ENCODE results near the gene DHRS7B. TPM values are rescaled to one million over a fixed set of nuclear protein-coding genes. Genes with fewer than 3 reads are reported as not detected.

The DHRS7B gene
- polyA plus RNA-seq, 1 donor (not counting 4 experiments of a cell fraction or from before 2014, with no cell fraction given): 33.8 TPM

DNA sequence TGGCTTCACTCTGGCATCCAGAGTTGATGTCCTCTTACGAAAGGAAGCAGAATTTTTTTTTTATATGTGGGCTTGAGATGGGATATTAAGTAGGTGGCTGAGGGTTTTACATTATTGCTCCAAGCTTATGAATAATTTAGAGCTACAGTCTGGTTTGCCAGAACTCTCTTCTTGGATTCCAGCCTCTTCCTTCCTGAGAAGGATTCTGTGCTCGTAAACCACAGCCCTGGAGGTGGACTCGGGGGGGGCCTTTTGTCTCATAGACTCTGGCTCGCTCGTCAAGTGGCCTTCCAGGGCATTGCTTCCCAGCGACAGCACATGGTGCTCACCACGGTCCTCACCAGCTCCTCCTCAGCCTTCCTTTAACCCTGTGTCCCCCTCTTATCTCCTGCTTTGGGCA lies 44.0 kb downstream of the DHRS7B start:
- H4K20me1 ChIP-seq (ENCODE audit: control insufficient read depth, extremely low read depth, insufficient read depth, low read length): no peaks in the 10 kb centered on the region
- dilution Hi-C loops (cut with MboI; ENCODE audit: extremely low pct_ligation_motif_present, low sequenced_read_pairs): no loop called here
- H3K9me1 ChIP-seq (ENCODE audit: control insufficient read depth, extremely low read depth, insufficient read depth, low read length): no peaks in the 10 kb centered on the region
- H3K9ac ChIP-seq (ENCODE audit: control insufficient read depth, extremely low read depth, insufficient read depth, low read length): no peak overlapping the region
- H3K4me2 ChIP-seq (ENCODE audit: control insufficient read depth, extremely low read depth, insufficient read depth, low read depth, low read length): no peak overlapping the region
- H3K4me1 ChIP-seq (ENCODE audit: control insufficient read depth, extremely low read depth, insufficient read depth, low read length): no peaks in the 10 kb centered on the region
- no peak for FAIRE-seq
- no peaks in the 10 kb centered on the region for H3K27me3 ChIP-seq (ENCODE audit: control insufficient read depth, extremely low read depth, insufficient read depth, low read length)
- TF ChIP-seq, protein P1, sequence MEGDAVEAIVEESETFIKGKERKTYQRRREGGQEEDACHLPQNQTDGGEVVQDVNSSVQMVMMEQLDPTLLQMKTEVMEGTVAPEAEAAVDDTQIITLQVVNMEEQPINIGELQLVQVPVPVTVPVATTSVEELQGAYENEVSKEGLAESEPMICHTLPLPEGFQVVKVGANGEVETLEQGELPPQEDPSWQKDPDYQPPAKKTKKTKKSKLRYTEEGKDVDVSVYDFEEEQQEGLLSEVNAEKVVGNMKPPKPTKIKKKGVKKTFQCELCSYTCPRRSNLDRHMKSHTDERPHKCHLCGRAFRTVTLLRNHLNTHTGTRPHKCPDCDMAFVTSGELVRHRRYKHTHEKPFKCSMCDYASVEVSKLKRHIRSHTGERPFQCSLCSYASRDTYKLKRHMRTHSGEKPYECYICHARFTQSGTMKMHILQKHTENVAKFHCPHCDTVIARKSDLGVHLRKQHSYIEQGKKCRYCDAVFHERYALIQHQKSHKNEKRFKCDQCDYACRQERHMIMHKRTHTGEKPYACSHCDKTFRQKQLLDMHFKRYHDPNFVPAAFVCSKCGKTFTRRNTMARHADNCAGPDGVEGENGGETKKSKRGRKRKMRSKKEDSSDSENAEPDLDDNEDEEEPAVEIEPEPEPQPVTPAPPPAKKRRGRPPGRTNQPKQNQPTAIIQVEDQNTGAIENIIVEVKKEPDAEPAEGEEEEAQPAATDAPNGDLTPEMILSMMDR (optimal IDR thresholded peaks at IDR 0.05 in 1 of 3, IDR thresholded peaks at IDR 0.05 in 1 of 3, conservative IDR thresholded peaks at IDR 0.05 in 1 of 3; ENCODE audit: extremely low read depth in 1 of 3, insufficient read depth in 2 of 3, low read length in 3 of 3): no peak
- TF ChIP-seq EZH2 (IDR thresholded peaks at IDR 0.05; ENCODE audit: low read length): no peak
- no peaks in the 10 kb centered on the region for H3K9me3 ChIP-seq (ENCODE audit: control insufficient read depth, low read depth, low read length)
- H3K36me3 ChIP-seq (ENCODE audit: control insufficient read depth in 2 of 2, extremely low read depth in 1 of 2, insufficient read depth in 2 of 2, low read length in 2 of 2): peaks cover 8 to 21% of the 10 kb centered on the region in 2 experiments
- H3K79me2 ChIP-seq (ENCODE audit: control insufficient read depth, insufficient read depth, low read length): no peaks in the 10 kb centered on the region
- H2AFZ ChIP-seq (ENCODE audit: control insufficient read depth, low read length): no peak overlapping the region
- DNase-seq (ENCODE audit: low read depth, low spot score): no peak
- no peak overlapping the region for H3K4me3 ChIP-seq (ENCODE audit: control insufficient read depth in 2 of 3, extremely low read depth in 1 of 3, insufficient read depth in 2 of 3, low read depth in 1 of 3, low read length in 3 of 3)
- H3K27ac ChIP-seq (ENCODE audit: control insufficient read depth, insufficient read depth, low read length): no peak overlapping the region

DNA sequence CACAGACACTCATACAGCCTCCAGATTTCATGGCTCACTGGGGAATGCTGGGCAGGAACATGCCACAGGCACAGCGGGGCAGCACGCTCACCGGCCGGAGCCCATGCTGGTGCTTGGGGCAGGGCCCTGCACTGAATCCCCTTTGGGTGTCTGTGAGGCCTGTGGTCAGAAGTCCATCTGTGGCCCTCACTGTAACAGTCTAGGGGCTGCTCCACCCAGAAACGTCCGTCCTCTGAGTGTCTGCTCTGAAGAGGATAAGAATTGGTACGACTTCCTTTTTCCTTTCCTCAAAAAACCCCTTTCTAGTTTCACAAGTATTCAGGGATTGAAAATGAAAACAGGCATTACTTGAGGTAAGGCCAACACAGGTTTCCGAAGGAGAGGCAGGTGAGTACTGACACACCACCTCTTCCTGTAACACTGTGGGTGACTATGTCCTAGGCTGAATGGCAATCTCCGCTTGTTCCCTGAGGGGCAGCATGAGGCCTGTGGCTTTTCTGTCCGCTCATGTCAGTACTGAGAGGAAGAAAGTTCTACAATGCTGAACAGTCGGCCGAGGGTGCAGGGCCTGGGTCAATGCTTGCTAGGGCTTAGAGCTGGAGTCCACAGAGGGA lies 44.7 kb downstream of the DHRS7B start:
- H4K20me1 ChIP-seq (ENCODE audit: control insufficient read depth, extremely low read depth, insufficient read depth, low read length): no peaks in the 10 kb centered on the region
- no peaks in the 10 kb centered on the region for H3K9me3 ChIP-seq (ENCODE audit: control insufficient read depth, low read depth, low read length)
- DNase-seq (ENCODE audit: low read depth, low spot score) (no peak), FAIRE-seq (no peak)
- no peak overlapping the region for H3K9ac ChIP-seq (ENCODE audit: control insufficient read depth, extremely low read depth, insufficient read depth, low read length)
- no peak for TF ChIP-seq EZH2 (IDR thresholded peaks at IDR 0.05; ENCODE audit: low read length)
- H3K27me3 ChIP-seq (ENCODE audit: control insufficient read depth, extremely low read depth, insufficient read depth, low read length): no peaks in the 10 kb centered on the region
- no peak overlapping the region for H3K27ac ChIP-seq (ENCODE audit: control insufficient read depth, insufficient read depth, low read length)
- H3K36me3 ChIP-seq (ENCODE audit: control insufficient read depth in 2 of 2, extremely low read depth in 1 of 2, insufficient read depth in 2 of 2, low read length in 2 of 2): peaks cover 8 to 21% of the 10 kb centered on the region in 2 experiments
- no peak overlapping the region for H3K4me3 ChIP-seq (ENCODE audit: control insufficient read depth in 2 of 3, extremely low read depth in 1 of 3, insufficient read depth in 2 of 3, low read depth in 1 of 3, low read length in 3 of 3)
- H3K9me1 ChIP-seq (ENCODE audit: control insufficient read depth, extremely low read depth, insufficient read depth, low read length): no peaks in the 10 kb centered on the region
- H3K79me2 ChIP-seq (ENCODE audit: control insufficient read depth, insufficient read depth, low read length): no peaks in the 10 kb centered on the region
- no peak overlapping the region for H2AFZ ChIP-seq (ENCODE audit: control insufficient read depth, low read length)
- dilution Hi-C loops (cut with MboI; ENCODE audit: extremely low pct_ligation_motif_present, low sequenced_read_pairs): no loop called here
- H3K4me1 ChIP-seq (ENCODE audit: control insufficient read depth, extremely low read depth, insufficient read depth, low read length): no peaks in the 10 kb centered on the region
- H3K4me2 ChIP-seq (ENCODE audit: control insufficient read depth, extremely low read depth, insufficient read depth, low read depth, low read length): no peak overlapping the region
